Liver (tissue), 9 donors: Measurements from ENCODE around the gene FSIP1. TPM values are rescaled to one million over a fixed set of nuclear protein-coding genes. Genes with fewer than 3 reads are reported as not detected.

Source experiments
- DNase-seq: peaks from one replicate; pipeline ENCODE4 v3.0.0-alpha.2; 2017; ENCODE audit warnings: low spot score
- H3K27ac ChIP-seq, 2 donors: one replicate each; pipeline ENCODE4 v1.7.0; 2013; ENCODE audit warnings: inconsistent platforms in 2 of 2, low read length in 2 of 2, control low read depth in 1 of 2, low read depth in 1 of 2, mild to moderate bottlenecking in 1 of 2
- H3K27me3 ChIP-seq, 4 donors: one replicate each; pipeline versions ENCODE4 v1.6.1 to v1.7.0; 2013; ENCODE audit warnings: low read length in 3 of 4, inconsistent platforms in 1 of 4, mild to moderate bottlenecking in 1 of 4, moderate library complexity in 1 of 4; ENCODE audit not compliant: control insufficient read depth in 4 of 4, insufficient read depth in 4 of 4
- H3K36me3 ChIP-seq, 4 donors: one replicate each; pipeline versions ENCODE4 v1.6.1 to v1.7.0; 2013; ENCODE audit warnings: low read length in 3 of 4, mild to moderate bottlenecking in 3 of 4, low read depth in 1 of 4, moderate library complexity in 1 of 4; ENCODE audit not compliant: control insufficient read depth in 4 of 4, insufficient read depth in 3 of 4
- H3K4me1 ChIP-seq, 4 donors: one replicate each; pipeline versions ENCODE4 v1.6.1 to v1.7.0; 2013; ENCODE audit warnings: low read length in 3 of 4, mild to moderate bottlenecking in 3 of 4, moderate library complexity in 1 of 4; ENCODE audit not compliant: control insufficient read depth in 4 of 4, insufficient read depth in 4 of 4
- H3K4me3 ChIP-seq, 3 donors: one replicate each; pipeline versions ENCODE4 v1.6.1 to v1.7.0; 2013; ENCODE audit warnings: low read length in 3 of 3, control low read depth in 1 of 3, low read depth in 1 of 3, mild to moderate bottlenecking in 1 of 3
- H3K9ac ChIP-seq, 2 donors: one replicate each; pipeline ENCODE4 v1.7.0; 2013; ENCODE audit warnings: low read length in 2 of 2, mild to moderate bottlenecking in 2 of 2, moderate library complexity in 2 of 2, control low read depth in 1 of 2, low read depth in 1 of 2
- H3K9me3 ChIP-seq, 4 donors: one replicate each; pipeline versions ENCODE4 v1.6.1 to v1.7.0; 2013; ENCODE audit warnings: low read length in 3 of 4; ENCODE audit not compliant: control insufficient read depth in 4 of 4
- ATF3 ChIP-seq: IDR thresholded peaks from 2 replicates; pipeline ENCODE4 v1.6.1; 2016; ENCODE audit warnings: antibody characterized with exemption
- CTCF ChIP-seq: fragments of 150-350 bp; IDR thresholded peaks from 2 replicates; pipeline ENCODE4 v1.5.1; 2017; ENCODE audit warnings: improper control_type of control experiment, low read depth, low read length; ENCODE audit not compliant: missing input control
- EGR1 ChIP-seq, 2 donors: IDR thresholded peaks; 2 replicates each; pipeline ENCODE4 v1.6.1; 2016 to 2018; ENCODE audit warnings: antibody characterized with exemption in 2 of 2, low read depth in 2 of 2
- FOXA1 ChIP-seq: IDR thresholded peaks from 2 replicates; pipeline ENCODE4 v1.6.1; 2016; ENCODE audit warnings: antibody characterized with exemption
- FOXA2 ChIP-seq: IDR thresholded peaks from 2 replicates; pipeline ENCODE4 v1.6.1; 2016; ENCODE audit warnings: antibody characterized with exemption
- GABPA ChIP-seq, 2 donors: IDR thresholded peaks in 1 of 2; conservative IDR thresholded peaks in 1 of 2; 2 replicates each; pipeline ENCODE4 v1.6.1; 2016; ENCODE audit warnings: antibody characterized with exemption in 2 of 2, mild to moderate bottlenecking in 1 of 2, moderate library complexity in 1 of 2
- HNF4A ChIP-seq, 2 donors: conservative IDR thresholded peaks; 2 replicates each; pipeline ENCODE4 v1.6.1; 2016; ENCODE audit warnings: antibody characterized with exemption in 2 of 2, mild to moderate bottlenecking in 2 of 2
- HNF4G ChIP-seq: IDR thresholded peaks from 2 replicates; pipeline ENCODE4 v1.6.1; 2016; ENCODE audit warnings: antibody characterized with exemption
- JUND ChIP-seq, 2 donors: IDR thresholded peaks; 2 replicates each; pipeline ENCODE4 v1.6.1; 2016; ENCODE audit warnings: antibody characterized with exemption in 2 of 2
- MAX ChIP-seq: IDR thresholded peaks from 2 replicates; pipeline ENCODE4 v1.6.1; 2016; ENCODE audit warnings: antibody characterized with exemption
- NR2F2 ChIP-seq: IDR thresholded peaks from 2 replicates; pipeline ENCODE4 v1.6.1; 2016; ENCODE audit warnings: antibody characterized with exemption
- REST ChIP-seq: IDR thresholded peaks from 2 replicates; pipeline ENCODE4 v1.6.1; 2016; ENCODE audit warnings: antibody characterized with exemption, mild to moderate bottlenecking
- SP1 ChIP-seq: IDR thresholded peaks from 2 replicates; pipeline ENCODE4 v1.6.1; 2018; ENCODE audit warnings: antibody characterized with exemption, mild to moderate bottlenecking
- TAF1 ChIP-seq: conservative IDR thresholded peaks from 2 replicates; pipeline ENCODE4 v1.6.1; 2016; ENCODE audit warnings: antibody characterized with exemption, mild to moderate bottlenecking
- YY1 ChIP-seq: IDR thresholded peaks from 2 replicates; pipeline ENCODE4 v1.6.1; 2016; ENCODE audit warnings: antibody characterized with exemption, mild to moderate bottlenecking
- ZBTB33 ChIP-seq: IDR thresholded peaks from 2 replicates; pipeline ENCODE4 v1.6.1; 2016; ENCODE audit warnings: antibody characterized with exemption
- WGBS: extraction: QIAGEN DNeasy Blood & Tissue Kit; methylation state at CpG from one replicate; pipeline ENCODE4 v1.1.7; 2013; 5-methylcytosine and 5-hydroxymethylcytosine counted together
- polyA plus RNA-seq, 2 donors: library from polyadenylated mRNA; stranded (reverse) in 1 of 2; unstranded in 1 of 2; fragments of 200-250 nt in 1 of 2; fragments of >200 nt in 1 of 2; fragmentation: Nextera tagmentation in 1 of 2; extraction: Ambion mirVana in 1 of 2; gene quantifications; one replicate each; pipeline versions ENCODE4 v1.2.1 to v1.2.3, GENCODE V29; 2013 to 2015
- total RNA-seq, 2 donors: library from RNA; depleted of rRNA; stranded (reverse); fragments of >200 nt; gene quantifications; one replicate each; pipeline ENCODE4 v1.2.3, GENCODE V29; 2014
- donor health status: healthy.
- donor health status: healthy.
- donor health status: healthy.
- donor health status: healthy.
- donor health status: healthy.

Gene FSIP1
- total and polyA plus RNA-seq, 4 donors: 0.05 to 0.29 (median 0.13) TPM

- TF ChIP-seq CTCF (no peak), FOXA2 (no peak), GABPA (IDR thresholded peaks at IDR 0.05 in 1 of 2, conservative IDR thresholded peaks at IDR 0.05 in 1 of 2) (no peak)
Measured at GRCh38 chr15:39745415-39745814, 37.2 kb downstream of the FSIP1 start (continued).

- Histone ChIP-seq H3K4me1 (peaks cover 0 to 3% (median 0%) of the 10 kb centered on the region in 4 donors), H3K4me3 (no peak overlapping the region), H3K9ac (no peak overlapping the region), H3K36me3 (peaks cover 0 to 2% (median 0%) of the 10 kb centered on the region in 4 donors), H3K27ac (no peak overlapping the region), H3K9me3 (no peaks in the 10 kb centered on the region), H3K27me3 (no peaks in the 10 kb centered on the region)
- WGBS: 86% methylated on average over 7 of the region's 7 CpGs
- no peak for TF ChIP-seq SP1
- TF ChIP-seq ZBTB33: no peak
- TF ChIP-seq HNF4G: no peak
- TF ChIP-seq JUND (IDR thresholded peaks at IDR 0.05): no peak
- TF ChIP-seq NR2F2: no peak
- TF ChIP-seq CTCF: no peak
- no peak for TF ChIP-seq YY1
- TF ChIP-seq REST: no peak
- no peak for TF ChIP-seq FOXA1
- no peak for TF ChIP-seq ATF3
- no peak for TF ChIP-seq FOXA2
- TF ChIP-seq TAF1: no peak
- TF ChIP-seq MAX: no peak
- no peak for TF ChIP-seq EGR1 (IDR thresholded peaks at IDR 0.05; ENCODE audit: low read depth in 2 of 2)
- TF ChIP-seq HNF4A (conservative IDR thresholded peaks at IDR 0.05): no peak
- no peak for DNase-seq
Measured at GRCh38 chr15:39744334-39745103, 38.1 kb downstream of the FSIP1 start.
